HG03135 (cell line): ENCODE results near the gene VKORC1.

Source experiments
- ATAC-seq: cut with Tn5 transposase; IDR thresholded peaks from one replicate; pipeline ENCODE4 v1.9.1; 2021; ENCODE audit warnings: mild to moderate bottlenecking, moderate library complexity; ENCODE audit not compliant: unreplicated experiment

Gene VKORC1

GRCh38 chr16:31130899-31131298 lies 36.3 kb upstream of the VKORC1 start:
- ATAC-seq: no peak

- ATAC-seq: no peak
These were observed 35.8 kb upstream of the VKORC1 start for GRCh38 chr16:31130336-31130891.

DNA sequence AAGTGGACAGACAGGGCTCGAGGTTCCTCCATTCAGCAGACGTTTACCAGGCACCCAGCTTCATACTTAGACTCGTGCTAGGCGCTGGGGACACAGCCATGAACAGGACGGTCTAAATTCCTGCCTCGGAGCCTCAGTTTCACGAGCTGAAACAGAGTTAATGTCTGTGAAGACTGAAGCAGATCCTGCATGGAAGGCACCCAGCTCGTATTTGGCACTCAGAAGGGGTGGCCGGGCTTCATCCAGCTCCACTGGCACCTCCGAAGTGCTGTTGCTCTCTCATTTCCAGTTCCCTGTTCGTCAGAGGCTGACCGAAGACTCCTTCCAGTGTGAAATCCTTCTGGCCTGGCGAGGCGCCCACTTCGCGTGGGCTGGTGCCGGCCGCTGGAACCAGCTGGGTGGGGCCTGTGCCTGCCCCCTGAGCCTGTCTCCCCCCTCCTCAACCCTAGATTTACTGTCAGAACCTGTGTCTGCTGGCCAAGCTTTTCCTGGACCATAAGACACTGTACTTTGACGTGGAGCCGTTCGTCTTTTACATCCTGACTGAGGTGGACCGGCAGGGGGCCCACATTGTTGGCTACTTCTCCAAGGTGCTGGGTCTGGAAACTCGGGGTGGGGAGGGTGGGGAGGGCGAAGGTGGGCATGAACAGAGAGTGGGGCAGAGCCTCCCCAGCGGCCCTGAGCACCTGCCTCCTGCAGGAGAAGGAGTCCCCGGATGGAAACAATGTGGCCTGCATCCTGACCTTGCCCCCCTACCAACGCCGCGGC lies 35.2 kb upstream of the VKORC1 start:
- no peak for ATAC-seq

DNA sequence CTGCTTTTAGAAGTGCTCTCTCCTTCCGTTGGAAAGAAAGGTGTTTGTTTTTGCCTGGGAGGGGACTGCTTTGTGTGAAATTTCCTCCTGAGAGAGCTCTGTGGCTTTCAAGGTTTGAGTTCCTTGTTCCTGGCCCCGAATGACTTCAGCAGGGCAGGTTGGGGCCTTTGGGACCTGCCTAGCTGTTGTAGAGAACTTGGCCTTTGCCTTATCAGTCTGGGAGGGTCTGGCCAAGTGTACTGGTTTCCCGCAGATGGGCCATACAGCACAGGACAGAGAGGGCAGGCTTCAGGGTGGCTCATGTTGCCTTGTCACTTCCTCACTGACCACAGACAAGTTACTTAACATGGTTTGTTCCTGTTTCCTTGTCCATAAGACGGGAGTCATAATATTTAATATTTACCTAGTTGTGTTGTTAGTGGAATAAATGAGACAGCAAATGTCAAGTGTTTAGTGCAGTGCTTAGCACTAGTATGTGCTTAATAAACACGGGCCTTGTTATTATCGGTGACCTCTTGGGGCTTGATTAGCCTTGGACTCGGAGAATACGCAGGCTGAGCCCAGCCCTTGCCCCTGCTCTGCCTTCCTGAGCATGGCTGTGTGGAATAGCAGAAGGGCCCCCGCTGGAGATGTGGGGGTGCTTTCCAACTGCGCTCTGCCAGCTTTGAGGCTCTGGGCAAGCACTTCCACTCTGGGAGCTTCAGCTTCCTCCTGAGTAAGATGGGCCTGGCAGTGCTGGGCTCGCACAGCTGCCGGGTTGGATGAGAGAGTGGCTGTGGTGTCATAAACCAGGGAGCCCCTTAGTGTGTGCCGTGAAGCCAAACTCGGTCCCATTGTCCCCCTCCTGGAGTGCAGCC lies 34.3 kb upstream of the VKORC1 start:
- no peak for ATAC-seq

DNA sequence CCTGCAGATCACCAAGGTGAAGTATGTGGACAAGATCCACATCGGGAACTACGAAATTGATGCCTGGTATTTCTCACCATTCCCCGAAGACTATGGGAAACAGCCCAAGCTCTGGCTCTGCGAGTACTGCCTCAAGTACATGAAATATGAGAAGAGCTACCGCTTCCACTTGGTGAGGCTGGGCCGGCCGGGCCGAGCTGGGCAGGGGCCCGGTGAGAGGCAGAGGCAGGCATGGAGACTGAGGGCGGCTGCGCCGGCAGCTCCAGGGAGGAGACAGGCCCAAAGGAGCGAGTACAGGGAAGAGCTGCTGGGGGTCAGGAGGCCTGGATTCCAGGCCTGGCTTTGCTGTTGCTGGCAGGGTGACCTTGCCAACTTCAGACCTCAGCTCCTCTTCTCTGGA lies 32.6 kb upstream of the VKORC1 start:
- no peak for ATAC-seq

DNA sequence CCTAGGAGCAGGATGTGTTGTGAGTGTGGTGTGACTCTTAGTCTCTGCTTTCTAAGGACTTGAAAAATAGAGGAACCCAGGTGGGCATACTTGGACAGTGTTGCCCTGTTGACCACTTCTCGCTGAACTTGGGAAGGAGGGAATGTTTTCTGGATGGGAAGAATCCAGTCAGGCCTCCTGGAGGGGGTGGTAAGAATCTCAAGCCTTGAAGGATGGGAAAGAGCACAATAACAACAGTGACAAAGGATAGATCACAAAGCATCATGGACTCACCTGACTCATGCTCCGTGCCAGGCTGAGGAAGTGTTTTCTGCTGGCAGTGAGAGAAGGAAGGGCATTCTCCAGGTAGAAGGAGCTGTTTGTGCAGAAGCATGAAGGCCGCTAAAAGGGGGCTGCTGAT lies 31.2 kb upstream of the VKORC1 start:
- ATAC-seq: no peak

- no peak for ATAC-seq
These were observed 25.5 kb upstream of the VKORC1 start for GRCh38 chr16:31120129-31120528.

DNA sequence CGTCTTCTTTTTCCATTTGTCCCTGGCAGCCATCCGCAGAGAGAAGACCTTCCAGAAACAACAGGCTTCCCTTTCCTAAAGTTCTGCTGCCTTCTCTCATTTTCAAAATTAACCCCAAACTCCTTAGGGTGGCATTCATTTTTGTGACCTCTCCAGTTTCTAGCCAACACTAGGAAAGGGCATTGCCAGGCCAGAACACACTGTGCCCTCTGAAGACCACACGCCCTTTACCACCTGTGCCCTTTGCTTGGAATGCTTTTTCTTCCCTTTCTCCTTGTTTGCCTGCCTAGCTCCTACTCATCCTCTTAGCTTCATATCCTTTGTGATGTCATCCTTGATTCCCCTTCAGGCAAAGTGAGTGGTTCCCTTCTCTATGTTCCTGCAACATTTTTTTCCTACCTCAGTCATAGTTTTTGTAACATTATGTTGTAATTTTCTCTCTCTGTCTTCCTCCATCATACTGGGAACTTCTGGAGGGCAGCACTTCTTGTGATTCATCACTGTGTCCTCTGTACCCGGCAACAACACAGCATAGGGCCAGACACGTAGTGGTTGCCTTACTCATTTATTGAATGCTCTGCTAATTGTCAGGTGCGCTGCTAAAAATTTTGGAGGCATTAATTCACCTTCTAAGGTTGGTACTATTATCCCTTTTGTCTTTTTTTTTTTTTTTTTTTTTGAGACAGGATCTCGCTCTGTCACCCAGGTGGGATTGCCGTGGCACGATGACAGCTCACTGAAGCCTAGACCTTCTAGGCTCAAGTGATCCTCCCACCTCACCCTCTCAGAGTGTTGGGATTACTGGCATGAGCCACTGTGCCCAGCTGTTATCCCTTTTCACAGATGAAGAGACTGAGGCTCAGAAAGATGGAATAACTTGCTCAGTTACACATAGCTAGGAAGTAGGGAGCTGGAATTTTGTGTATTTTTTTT lies 23.9 kb upstream of the VKORC1 start:
- no peak for ATAC-seq

DNA sequence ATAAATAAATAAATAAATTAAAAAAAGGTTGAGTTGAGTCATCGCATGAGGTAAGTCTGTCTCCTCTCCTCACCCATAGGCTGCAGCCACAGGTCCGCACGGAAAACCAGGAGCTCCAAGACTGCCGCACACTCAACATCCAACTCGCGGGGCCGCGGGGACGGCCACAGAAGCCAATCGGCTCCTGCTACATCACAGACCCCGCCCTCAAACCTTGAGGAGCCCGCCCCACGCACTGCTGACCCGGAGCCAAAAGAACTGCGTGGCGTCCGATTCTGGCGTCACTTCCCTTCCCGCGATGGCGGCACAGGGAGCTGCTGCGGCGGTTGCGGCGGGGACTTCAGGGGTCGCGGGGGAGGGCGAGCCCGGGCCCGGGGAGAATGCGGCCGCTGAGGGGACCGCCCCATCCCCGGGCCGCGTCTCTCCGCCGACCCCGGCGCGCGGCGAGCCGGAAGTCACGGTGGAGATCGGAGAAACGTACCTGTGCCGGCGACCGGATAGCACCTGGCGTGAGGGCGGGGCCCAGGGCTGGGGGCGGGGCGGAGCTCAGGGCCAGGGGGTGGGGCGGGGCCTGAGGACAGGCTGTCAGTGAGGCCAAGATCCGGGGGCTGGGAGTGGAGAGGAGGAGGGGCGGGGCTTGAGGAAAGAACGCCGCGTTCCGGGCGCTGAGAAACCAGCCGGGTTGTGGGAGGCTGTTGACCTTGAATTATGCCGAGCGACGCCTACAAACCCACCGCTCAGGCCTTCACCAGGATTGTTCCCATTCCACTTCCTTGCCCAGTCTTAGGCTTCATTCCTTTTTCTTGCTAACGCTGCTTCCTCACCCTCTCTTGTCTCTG lies 23.0 kb upstream of the VKORC1 start, which contains the start of gene KAT8:
Gene KAT8 (plus strand): TSS at position 281 of the 839 bp plus-strand sequence. CDS start 18 bp downstream, at position 299.
- ATAC-seq: peak; percentile 89

DNA sequence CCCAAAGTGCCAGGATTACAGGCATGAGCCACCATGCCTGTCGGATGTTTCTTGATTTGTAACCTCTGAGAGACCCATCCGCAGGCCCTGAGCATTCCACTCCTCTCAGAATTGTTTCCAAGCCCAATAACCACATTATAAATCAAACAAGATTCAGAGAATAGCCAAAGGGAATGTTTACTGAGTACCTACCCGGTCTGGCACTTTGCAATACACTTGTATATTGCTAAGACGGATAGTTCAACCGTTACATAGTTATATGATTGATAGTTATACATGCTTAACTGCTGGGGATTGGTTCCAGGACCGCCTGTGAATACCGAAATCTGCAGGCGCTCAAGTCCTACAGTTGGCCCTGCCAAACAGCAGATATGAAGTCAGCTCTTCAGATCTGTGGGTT lies 19.9 kb upstream of the VKORC1 start:
- no peak for ATAC-seq

- ATAC-seq: no peak
These were observed 18.8 kb upstream of the VKORC1 start for GRCh38 chr16:31113121-31114120.

GRCh38 chr16:31112711-31113110 lies 18.1 kb upstream of the VKORC1 start:
- ATAC-seq: no peak

DNA sequence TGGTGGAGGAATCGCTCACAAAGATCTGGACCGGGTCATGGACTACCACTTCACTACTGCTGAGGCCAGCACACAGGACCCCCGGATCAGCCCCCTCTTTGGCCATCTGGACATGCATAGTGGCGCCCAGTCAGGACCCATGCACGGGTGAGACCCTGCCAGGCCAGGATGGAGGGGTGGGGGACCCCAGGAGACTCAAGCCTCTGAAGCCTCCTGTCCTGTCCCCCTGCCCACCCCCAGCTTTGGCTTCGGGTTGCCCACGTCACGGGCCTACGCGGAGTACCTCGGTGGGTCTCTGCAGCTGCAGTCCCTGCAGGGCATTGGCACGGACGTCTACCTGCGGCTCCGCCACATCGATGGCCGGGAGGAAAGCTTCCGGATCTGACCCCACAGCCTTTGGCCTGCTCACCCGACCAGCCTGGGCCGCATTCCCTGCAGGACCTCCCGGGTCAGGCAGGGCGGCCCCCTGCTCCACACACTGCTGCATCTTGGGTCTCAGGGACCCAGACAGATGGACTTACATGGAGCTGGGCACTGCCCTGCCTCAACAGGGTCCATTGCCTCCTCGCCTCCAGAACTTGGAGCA lies 17.4 kb upstream of the VKORC1 start:
- no peak for ATAC-seq

GRCh38 chr16:31110106-31111034 lies 15.8 kb upstream of the VKORC1 start:
- ATAC-seq: no peak

DNA sequence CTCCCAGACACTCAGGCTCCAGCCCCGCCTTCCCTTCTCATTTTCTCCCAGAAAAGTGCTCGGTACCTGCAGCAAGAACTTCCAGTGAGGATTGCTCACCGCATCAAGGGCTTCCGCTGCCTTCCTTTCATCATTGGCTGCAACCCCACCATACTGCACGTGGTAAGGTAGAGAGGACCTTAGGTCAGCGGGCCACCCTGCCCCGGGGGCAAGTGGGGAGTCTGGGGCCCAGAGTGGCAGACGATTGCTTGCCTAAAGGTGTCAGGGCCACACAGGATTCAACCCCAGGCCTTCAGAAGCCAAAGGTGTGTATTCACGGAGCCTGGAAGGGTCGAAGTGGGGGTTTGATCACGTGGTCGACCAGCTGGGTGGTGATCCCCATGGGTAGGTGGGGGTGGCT lies 15.0 kb upstream of the VKORC1 start:
- no peak for ATAC-seq

GRCh38 chr16:31108794-31109558 lies 14.4 kb upstream of the VKORC1 start:
- ATAC-seq: no peak
